Neural progenitor cell (in vitro differentiated cells): ENCODE results near the gene TRAK1. TPM values are rescaled to one million over a fixed set of nuclear protein-coding genes. Genes with fewer than 3 reads are reported as not detected.

Experiments
- DNase-seq: peaks from one replicate; pipeline ENCODE4 v3.0.0-alpha.2; 2016; ENCODE audit warnings: low spot score
- H2AFZ ChIP-seq: fragments of 200-600 bp; sonication (generic); replicated peaks from 2 replicates; pipeline ENCODE4 v1.6.1; 2016; ENCODE audit warnings: antibody characterized with exemption
- H3F3A ChIP-seq: fragments of 200-600 bp; sonication (generic); 2 replicates; pipeline ENCODE4 v1.6.1; 2016; ENCODE audit warnings: antibody characterized with exemption, low read depth
- H3K27ac ChIP-seq: fragments of 200-600 bp; sonication (generic); 2 replicates; pipeline ENCODE4 v1.5.1; 2016; ENCODE audit warnings: mild to moderate bottlenecking
- H3K27me3 ChIP-seq: fragments of 200-600 bp; sonication (generic); 2 replicates; pipeline ENCODE4 v1.6.1; 2016; ENCODE audit warnings: mild to moderate bottlenecking, moderate library complexity
- H3K36me3 ChIP-seq: fragments of 200-600 bp; sonication (generic); 2 replicates; pipeline ENCODE4 v1.5.1; 2016
- H3K4me1 ChIP-seq: fragments of 200-600 bp; sonication (generic); 2 replicates; pipeline ENCODE4 v1.6.1; 2016; ENCODE audit warnings: mixed run types
- H3K4me2 ChIP-seq: fragments of 200-600 bp; sonication (generic); 2 replicates; pipeline ENCODE4 v1.6.1; 2016
- H3K4me3 ChIP-seq: fragments of 200-600 bp; sonication (generic); 2 replicates; pipeline ENCODE4 v1.5.1; 2016
- H3K79me2 ChIP-seq: fragments of 200-600 bp; sonication (generic); 2 replicates; pipeline ENCODE4 v1.6.1; 2016; ENCODE audit warnings: low read depth
- H3K9ac ChIP-seq: fragments of 200-600 bp; sonication (generic); 2 replicates; pipeline ENCODE4 v1.6.1; 2016
- H3K9me3 ChIP-seq: fragments of 200-600 bp; sonication (generic); 2 replicates; pipeline ENCODE4 v1.5.1; 2016; ENCODE audit warnings: low read depth
- H4K20me1 ChIP-seq: fragments of 200-600 bp; sonication (generic); 2 replicates; pipeline ENCODE4 v1.6.1; 2016; ENCODE audit warnings: low read depth
- H3K27ac Mint-ChIP-seq: 3 replicates; pipeline ENCODE4 v1.8.0; 2021; ENCODE audit warnings: mixed read lengths
- H3K27me3 Mint-ChIP-seq: 2 replicates; pipeline ENCODE4 v1.8.0; 2022; ENCODE audit warnings: low read depth, mild to moderate bottlenecking, inconsistent platforms, moderate library complexity, mixed read lengths; ENCODE audit not compliant: insufficient read depth
- H3K36me3 Mint-ChIP-seq: 3 replicates; pipeline ENCODE4 v1.8.0; 2021; ENCODE audit warnings: mixed read lengths
- H3K4me1 Mint-ChIP-seq: 3 replicates; pipeline ENCODE4 v1.8.0; 2021; ENCODE audit warnings: mixed read lengths
- H3K4me3 Mint-ChIP-seq: 3 replicates; pipeline ENCODE4 v1.8.0; 2021; ENCODE audit warnings: mild to moderate bottlenecking, moderate library complexity, mixed read lengths
- H3K9me3 Mint-ChIP-seq: 3 replicates; pipeline ENCODE4 v1.8.0; 2020; ENCODE audit warnings: mixed read lengths
- EZH2 ChIP-seq: fragments of 200-600 bp; sonication (generic); IDR thresholded peaks from 2 replicates; pipeline ENCODE4 v1.6.1; 2017; ENCODE audit warnings: antibody characterized with exemption, mild to moderate bottlenecking, moderate library complexity
- EZH2phosphoT487 ChIP-seq: fragments of 200-600 bp; sonication (generic); IDR thresholded peaks from 2 replicates; pipeline ENCODE4 v1.6.1; 2017; ENCODE audit warnings: antibody characterized with exemption
- total RNA-seq: library from RNA; depleted of rRNA; stranded (reverse); fragments of >200 nt; gene quantifications from 2 replicates; pipeline ENCODE4 v1.2.3, GENCODE V29; 2015; ENCODE audit warnings: low replicate concordance
- TF ChIP-seq, protein P1 (sequence below): fragments of 200-600 bp; sonication (generic); IDR thresholded peaks from 2 replicates; pipeline ENCODE4 v1.5.1; 2017; ENCODE audit warnings: antibody characterized with exemption, mild to moderate bottlenecking

The TRAK1 gene
- total RNA-seq, 1 donor from 2014 or later, result 32.2 TPM

GRCh38 chr3:42148982-42149432, 57.9 kb downstream of the TRAK1 start:
- Histone ChIP-seq H3K9ac (no peak overlapping the region), H2AFZ (no peak overlapping the region), H3K9me3 (no peaks in the 10 kb centered on the region), H3K36me3 (no peaks in the 10 kb centered on the region), H3K27me3 (no peaks in the 10 kb centered on the region), H4K20me1 (peaks cover 48% of the 10 kb centered on the region), H3K4me2 (peak overlapping the region; percentile 54), H3F3A (no peaks in the 10 kb centered on the region), H3K4me3 (no peak overlapping the region), H3K27ac (no peak overlapping the region), H3K4me1 (peaks cover 5% of the 10 kb centered on the region), H3K79me2 (no peaks in the 10 kb centered on the region)
- DNase-seq, result peak; percentile 94
- peak overlapping the region; percentile 27 for H3K4me3 Mint-ChIP-seq
- no peaks in the 10 kb centered on the region for H3K27me3 Mint-ChIP-seq
- no peaks in the 10 kb centered on the region for H3K9me3 Mint-ChIP-seq
- TF ChIP-seq, protein P1, sequence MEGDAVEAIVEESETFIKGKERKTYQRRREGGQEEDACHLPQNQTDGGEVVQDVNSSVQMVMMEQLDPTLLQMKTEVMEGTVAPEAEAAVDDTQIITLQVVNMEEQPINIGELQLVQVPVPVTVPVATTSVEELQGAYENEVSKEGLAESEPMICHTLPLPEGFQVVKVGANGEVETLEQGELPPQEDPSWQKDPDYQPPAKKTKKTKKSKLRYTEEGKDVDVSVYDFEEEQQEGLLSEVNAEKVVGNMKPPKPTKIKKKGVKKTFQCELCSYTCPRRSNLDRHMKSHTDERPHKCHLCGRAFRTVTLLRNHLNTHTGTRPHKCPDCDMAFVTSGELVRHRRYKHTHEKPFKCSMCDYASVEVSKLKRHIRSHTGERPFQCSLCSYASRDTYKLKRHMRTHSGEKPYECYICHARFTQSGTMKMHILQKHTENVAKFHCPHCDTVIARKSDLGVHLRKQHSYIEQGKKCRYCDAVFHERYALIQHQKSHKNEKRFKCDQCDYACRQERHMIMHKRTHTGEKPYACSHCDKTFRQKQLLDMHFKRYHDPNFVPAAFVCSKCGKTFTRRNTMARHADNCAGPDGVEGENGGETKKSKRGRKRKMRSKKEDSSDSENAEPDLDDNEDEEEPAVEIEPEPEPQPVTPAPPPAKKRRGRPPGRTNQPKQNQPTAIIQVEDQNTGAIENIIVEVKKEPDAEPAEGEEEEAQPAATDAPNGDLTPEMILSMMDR, result no peak
- peaks cover 15% of the 10 kb centered on the region for H3K4me1 Mint-ChIP-seq
- no peak overlapping the region for H3K27ac Mint-ChIP-seq
- no peaks in the 10 kb centered on the region for H3K36me3 Mint-ChIP-seq

DNA sequence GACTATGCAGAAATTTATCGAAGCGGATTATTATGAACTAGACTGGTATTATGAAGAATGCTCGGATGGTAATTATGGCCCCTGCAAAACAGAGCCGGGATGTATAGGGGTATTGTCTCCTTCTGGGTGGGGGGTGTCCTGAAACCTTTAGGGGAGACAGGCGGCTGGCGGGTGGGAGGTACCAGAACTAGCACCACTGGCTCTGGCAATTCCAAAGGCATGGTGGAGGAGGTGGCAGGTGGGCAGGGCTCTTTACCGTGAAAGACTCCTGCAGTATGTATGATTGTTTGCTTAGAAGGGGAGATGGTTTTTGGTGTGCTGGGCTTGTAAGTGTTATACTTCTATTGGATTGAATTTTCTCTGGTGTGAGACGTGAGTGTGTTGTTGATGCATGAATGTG, 58.4 kb downstream of the TRAK1 start:
- Histone ChIP-seq H3K4me3 (no peak overlapping the region), H3K79me2 (no peaks in the 10 kb centered on the region)

DNA sequence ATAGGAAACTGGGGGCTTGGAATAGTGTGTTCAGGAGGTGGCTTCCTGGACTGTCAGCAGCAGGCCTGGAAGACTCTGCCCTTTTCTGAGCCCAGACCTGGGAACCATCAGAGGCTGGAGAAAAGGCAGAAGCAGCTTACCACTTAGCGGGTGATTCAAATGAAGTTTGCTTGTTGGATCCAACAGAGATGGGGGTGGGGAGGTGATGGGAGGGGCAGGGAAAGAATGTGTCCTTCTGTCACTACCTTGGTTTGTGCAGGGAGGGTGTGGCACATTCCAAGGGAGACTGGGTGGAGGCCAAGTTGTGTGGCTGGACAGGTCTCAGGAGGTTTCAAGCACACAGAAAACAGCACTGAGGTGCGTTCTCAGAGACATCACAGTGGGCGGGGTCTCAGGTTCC, 58.8 kb downstream of the TRAK1 start:
- TF ChIP-seq, protein P1, result no peak
- TF ChIP-seq EZH2 (no peak), EZH2phosphoT487 (no peak)
- no peak overlapping the region for H3K9ac ChIP-seq
- H3K27ac Mint-ChIP-seq, result no peak overlapping the region
- no peak overlapping the region for H2AFZ ChIP-seq
- H3K4me3 Mint-ChIP-seq, result no peak overlapping the region
- no peak overlapping the region for H3K27ac ChIP-seq
- no peaks in the 10 kb centered on the region for H3K9me3 Mint-ChIP-seq
- no peaks in the 10 kb centered on the region for H3F3A ChIP-seq
- H3K79me2 ChIP-seq, result no peaks in the 10 kb centered on the region
- peaks cover 51% of the 10 kb centered on the region for H4K20me1 ChIP-seq
- no peaks in the 10 kb centered on the region for H3K36me3 Mint-ChIP-seq
- H3K4me1 Mint-ChIP-seq, result peaks cover 15% of the 10 kb centered on the region
- H3K36me3 ChIP-seq, result no peaks in the 10 kb centered on the region
- H3K4me3 ChIP-seq, result no peak overlapping the region
- H3K9me3 ChIP-seq, result no peaks in the 10 kb centered on the region
- no peak overlapping the region for H3K4me2 ChIP-seq
- H3K27me3 ChIP-seq, result no peaks in the 10 kb centered on the region
- no peak for DNase-seq
- H3K27me3 Mint-ChIP-seq, result no peaks in the 10 kb centered on the region
- peaks cover 5% of the 10 kb centered on the region for H3K4me1 ChIP-seq

More for the DNA sequence above, 58.4 kb downstream of the TRAK1 start:
- no peak for DNase-seq
- Mint-ChIP-seq H3K36me3 (no peaks in the 10 kb centered on the region), H3K4me3 (no peak overlapping the region), H3K4me1 (peaks cover 15% of the 10 kb centered on the region), H3K27me3 (no peaks in the 10 kb centered on the region), H3K27ac (no peak overlapping the region), H3K9me3 (no peaks in the 10 kb centered on the region)
- Histone ChIP-seq H3K36me3 (no peaks in the 10 kb centered on the region), H3K9me3 (no peaks in the 10 kb centered on the region), H3K9ac (no peak overlapping the region), H4K20me1 (peaks cover 50% of the 10 kb centered on the region), H3K27ac (no peak overlapping the region), H3F3A (no peaks in the 10 kb centered on the region), H3K4me1 (peaks cover 5% of the 10 kb centered on the region), H2AFZ (no peak overlapping the region), H3K27me3 (no peaks in the 10 kb centered on the region), H3K4me2 (peak overlapping the region; percentile 54)
- TF ChIP-seq EZH2 (no peak), EZH2phosphoT487 (no peak)
- TF ChIP-seq, protein P1, result no peak
